ENCODE measurements around the gene CDH3.

- TF ChIP-seq, protein P1, sequence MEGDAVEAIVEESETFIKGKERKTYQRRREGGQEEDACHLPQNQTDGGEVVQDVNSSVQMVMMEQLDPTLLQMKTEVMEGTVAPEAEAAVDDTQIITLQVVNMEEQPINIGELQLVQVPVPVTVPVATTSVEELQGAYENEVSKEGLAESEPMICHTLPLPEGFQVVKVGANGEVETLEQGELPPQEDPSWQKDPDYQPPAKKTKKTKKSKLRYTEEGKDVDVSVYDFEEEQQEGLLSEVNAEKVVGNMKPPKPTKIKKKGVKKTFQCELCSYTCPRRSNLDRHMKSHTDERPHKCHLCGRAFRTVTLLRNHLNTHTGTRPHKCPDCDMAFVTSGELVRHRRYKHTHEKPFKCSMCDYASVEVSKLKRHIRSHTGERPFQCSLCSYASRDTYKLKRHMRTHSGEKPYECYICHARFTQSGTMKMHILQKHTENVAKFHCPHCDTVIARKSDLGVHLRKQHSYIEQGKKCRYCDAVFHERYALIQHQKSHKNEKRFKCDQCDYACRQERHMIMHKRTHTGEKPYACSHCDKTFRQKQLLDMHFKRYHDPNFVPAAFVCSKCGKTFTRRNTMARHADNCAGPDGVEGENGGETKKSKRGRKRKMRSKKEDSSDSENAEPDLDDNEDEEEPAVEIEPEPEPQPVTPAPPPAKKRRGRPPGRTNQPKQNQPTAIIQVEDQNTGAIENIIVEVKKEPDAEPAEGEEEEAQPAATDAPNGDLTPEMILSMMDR (IDR thresholded peaks at IDR 0.05) = no peak
- TF ChIP-seq POLR2A (IDR thresholded peaks at IDR 0.05) = no peak
Measured at GRCh38 chr16:68700831-68701230, 55.7 kb downstream of the CDH3 start.
